ENCODE data around the gene RALGPS1.

Gene RALGPS1

GRCh38 chr9:127128341-127129072, 213.9 kb downstream of the RALGPS1 start:
- no peak for DNase-seq

- no peak for DNase-seq
Measured at GRCh38 chr9:127129073-127129717, 214.6 kb downstream of the RALGPS1 start.

GRCh38 chr9:127129718-127130085, 215.1 kb downstream of the RALGPS1 start:
- DNase-seq = no peak

DNA sequence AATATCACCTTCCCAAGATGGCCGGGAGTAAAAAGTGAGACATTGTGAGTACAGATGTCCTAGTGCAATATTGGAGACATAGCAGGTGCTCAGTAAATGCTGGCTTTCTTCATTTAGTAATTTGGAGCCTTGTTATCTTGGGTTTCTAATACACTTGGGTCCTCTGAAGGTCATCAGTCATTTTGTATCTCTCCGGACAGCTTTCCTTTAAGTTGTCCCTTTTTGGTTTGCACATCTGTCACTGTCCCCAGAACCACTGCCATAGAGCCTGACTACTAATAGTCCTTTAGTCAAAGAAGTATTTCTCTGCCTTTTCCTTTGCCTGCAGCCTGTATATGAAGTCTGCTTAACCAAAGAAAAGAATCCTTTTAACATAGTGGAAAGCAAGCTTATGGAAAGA, 215.7 kb downstream of the RALGPS1 start:
- no peak for DNase-seq

- no peak for DNase-seq
Measured at GRCh38 chr9:127130661-127131538, 216.3 kb downstream of the RALGPS1 start.

DNA sequence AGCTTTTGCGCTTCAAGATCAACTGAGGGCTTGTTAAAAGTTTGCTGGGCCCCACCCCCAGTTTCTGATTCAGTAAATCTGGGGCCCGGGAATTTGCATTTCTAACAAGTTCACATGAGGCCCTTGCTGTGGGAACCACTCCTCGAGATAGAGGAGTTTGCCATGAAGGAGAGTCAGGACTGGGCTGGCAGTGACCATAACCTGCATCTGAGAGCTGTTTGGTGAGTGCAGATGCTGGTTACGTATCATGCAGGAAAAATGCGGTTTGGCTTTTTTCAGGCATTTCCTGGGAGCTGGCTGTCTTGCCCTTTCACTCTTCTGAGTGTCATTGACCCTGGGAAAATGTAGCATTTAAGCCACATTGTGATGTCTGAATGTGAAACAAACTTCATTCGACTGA, 217.3 kb downstream of the RALGPS1 start:
- no peak for DNase-seq

DNA sequence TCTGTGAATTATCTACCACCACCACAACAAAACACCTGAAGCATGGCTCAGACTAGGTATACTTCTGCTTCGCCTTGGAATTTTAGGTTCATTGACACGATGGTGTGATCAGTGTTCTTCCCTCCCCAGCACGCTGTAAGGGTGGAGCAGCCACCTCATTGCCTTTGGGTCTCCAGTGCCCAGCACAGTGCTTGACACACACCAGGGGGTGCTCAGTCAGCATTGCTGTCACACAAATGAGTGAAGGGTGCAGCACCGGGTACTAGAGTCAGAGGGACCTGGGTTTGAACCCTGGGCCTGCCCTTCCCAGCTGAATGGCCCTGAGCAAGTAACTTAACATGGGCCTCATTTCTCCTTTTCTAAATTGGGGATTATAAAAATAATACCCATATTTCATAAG, 217.8 kb downstream of the RALGPS1 start:
- DNase-seq = no peak

DNA sequence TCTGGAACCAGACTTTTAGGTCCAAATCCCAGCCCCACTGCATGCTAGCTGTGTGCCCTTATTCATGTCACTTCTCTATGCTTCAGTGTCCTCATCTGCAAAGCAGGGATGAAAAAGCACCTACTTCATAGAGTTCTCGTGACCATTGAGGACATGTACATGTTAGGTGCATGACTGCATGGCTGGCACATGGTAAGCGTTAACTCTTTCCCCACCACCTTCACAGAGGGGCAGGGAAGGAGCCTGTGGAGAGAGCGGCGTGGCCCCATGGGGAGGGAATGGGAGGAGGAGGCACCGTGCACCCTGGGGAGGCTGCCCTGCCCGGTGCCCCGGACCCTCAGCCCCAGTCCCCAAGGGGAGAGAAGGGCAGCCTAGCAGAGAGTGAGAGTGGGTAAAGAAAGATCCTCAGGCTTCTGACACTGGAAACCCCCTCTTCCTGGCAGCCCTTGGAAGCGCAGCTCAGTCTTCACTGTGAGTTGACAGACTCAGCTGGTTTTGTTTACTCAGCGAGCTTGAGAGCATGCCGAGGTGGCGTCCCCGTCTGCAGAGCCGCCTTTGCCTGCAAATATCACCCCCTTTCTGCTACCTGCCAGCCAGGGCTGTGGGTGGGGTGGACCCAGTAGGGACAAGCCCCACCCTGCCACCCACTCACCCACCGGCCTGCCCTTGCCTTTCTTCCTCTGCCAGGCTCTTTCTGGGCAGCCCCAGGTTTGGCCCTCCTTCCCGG, 218.5 kb downstream of the RALGPS1 start:
- DNase-seq = no peak

DNA sequence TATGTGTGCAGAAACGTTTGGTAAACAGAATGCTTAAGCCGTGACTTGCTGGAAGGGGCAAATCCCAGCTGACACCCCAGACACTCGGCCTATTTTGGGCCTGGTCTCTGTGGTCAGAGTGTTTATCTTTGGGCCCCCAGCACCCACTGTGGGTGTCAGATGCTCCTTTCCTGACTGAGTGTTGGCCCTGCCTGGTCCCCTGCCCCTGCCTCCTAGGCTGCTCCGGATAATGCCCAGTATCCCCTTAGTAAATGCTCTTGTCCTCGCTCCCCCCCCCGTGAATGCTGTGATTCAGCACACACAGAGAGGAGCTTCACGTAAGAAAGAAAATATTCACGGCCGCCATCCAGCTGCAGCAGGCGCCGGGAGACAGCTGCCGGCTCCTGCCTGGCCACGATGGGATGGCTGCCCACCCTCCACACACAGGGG, 219.2 kb downstream of the RALGPS1 start:
- no peak for DNase-seq

GRCh38 chr9:127135056-127135745, 220.6 kb downstream of the RALGPS1 start:
- DNase-seq = no peak

DNA sequence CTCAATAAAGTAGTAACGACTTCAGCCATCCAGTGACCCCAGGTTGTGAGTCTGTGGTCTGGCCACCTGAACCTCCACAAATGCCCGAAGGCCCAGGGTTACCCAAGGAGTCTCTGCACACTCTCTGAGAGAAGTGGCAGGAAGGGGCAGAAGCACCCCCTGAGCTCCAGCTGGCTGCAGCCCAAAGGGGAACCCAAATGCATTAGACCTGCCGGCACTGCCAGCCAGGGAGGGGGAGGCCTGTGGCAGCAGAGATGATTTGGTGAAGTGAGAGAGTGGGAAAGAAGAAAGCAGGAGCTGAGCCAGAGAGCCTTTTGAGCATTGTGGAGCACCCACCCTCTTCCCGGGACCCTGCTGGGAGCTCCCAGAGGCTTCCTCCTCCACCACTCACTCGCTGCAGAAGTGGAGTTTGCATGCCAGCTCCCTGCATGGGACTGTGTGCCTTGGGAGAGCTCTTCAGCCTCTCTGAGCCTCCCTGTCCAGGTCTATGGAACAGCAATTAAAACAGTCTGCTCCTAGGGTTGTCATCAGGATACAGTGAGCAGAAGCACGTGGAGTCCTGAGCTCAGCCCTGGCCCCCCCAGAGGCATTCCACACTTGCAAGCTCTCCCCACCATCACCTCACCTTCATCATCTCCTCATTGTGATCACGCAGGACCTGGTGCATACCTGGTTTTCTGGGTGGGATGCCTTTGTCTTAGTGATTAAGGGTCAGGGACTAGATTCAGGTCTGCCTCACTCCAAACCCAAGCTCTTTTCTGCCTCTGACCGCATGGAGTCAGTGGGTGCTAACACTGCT, 221.7 kb downstream of the RALGPS1 start:
- DNase-seq = no peak

GRCh38 chr9:127136880-127137639, 222.5 kb downstream of the RALGPS1 start:
- DNase-seq = no peak

DNA sequence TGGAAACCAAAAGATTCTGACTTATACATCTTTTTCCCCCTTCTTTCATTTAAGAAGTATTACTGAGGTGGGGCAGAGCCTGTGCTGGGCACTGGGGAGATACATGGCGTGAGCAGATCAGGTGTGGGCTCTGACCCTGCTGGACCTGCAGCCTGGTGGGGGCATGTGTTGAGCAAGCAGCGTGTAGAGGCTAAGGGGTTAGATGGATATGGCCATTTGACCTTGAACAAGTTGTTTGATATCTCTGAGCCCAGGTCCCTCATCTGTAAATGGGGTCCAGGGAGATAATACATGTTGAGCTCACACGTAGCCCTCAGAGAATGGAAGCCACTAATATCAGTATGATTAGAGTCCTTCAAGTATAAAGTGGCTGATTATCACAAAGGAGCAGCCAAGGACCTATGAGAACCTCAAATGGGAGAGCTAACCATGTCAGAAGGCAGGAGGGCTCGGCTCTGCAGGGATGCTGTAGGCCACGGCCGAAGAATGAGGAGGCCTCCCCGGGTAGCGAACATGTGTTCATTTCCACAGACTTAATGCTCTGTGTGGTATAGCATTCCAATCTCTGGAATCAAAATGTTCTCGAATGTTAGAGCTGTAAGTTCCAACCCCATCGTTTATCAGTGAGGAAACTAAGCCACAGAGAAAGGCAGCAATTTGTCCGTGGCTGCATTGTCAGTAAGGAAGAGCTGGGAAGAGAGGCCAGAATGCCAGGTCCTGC, 223.2 kb downstream of the RALGPS1 start:
- no peak for DNase-seq

DNA sequence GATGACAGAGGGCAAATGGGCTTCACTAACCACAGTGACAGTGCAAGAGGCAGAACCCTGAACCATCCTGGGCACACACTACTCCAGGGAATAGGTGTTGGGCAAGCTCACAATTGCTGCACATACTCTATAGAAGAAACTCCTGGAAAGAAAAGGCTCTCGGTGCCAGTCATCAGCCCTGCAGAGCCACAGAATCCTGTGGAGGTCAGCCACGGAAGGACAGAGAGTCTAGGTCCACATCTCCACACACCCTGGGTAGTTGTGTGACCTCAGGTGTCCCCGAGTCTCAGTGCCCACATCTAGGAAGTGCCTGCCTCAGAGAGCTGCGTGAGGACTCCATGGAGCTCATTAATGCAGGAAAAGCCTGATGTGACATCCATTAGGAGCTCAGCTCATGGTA, 223.9 kb downstream of the RALGPS1 start:
- no peak for DNase-seq

- DNase-seq = no peak
Measured at GRCh38 chr9:127139071-127139731, 224.6 kb downstream of the RALGPS1 start.

- DNase-seq = no peak
Measured at GRCh38 chr9:127139775-127140174, 225.2 kb downstream of the RALGPS1 start.

- DNase-seq = no peak
Measured at GRCh38 chr9:127140181-127140580, 225.6 kb downstream of the RALGPS1 start.

DNA sequence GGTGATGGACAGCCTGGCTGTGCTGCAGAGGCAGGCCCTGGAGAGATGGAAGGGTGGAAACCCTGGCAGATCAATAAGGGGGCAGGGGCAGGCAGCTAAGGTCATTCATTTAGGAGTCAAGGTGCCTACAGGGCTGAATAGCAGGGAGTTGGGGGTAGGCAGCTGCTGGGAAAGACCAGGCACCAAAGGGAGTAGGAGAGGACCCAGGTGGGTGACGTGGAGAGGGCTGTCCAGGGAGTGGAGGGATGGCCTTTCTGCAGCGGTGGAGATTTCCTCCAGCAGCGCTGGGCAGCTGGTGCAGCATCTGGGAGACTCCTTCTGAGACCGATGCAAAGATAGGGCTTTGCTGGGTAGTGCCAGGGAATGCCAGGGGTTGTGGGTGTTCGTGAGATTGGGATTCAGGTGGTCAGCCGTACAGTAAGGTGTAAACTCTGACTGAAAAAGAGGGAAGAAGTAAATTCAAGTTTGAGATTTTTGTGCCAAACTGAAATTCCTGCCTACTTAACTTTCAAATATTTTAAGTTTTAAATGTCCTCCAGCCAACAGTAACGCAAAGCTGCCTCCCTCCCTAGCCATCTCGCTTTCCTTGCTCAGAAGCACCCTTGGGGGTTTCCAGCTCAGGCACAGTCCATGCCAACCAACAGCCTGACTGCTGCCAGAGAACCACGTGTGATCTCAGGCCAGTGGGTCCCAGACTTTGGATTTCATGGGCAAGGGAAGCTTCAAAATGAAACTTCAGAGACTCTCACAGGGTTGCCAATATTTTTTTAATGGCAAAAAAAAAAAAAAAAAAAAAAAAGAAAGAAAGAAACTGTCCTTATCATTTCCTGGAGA, 226.5 kb downstream of the RALGPS1 start:
- DNase-seq = no peak

DNA sequence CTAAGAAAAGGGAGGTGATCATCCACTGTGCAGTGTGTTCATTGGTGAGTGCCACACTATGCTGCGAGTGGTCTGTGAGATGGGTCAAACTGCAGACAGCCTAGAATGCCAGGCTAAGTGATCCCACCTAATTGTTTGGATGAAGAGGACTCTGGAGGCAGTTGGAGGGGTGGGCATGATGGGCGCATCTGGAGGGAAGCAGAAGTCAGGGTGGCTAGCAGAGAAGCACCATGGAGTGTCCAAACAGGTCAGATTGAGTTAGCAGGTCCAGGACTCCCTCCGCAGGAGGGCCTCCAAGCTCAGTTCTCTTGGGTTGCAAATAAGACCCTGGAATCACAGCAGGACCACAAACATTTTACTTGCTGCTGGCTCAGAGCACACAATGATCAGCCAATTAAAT, 227.7 kb downstream of the RALGPS1 start:
- no peak for DNase-seq
